Kidney (tissue), 14 donors: ENCODE measurements around the gene CLIC4. TPM values are rescaled to one million over a fixed set of nuclear protein-coding genes. Genes with fewer than 3 reads are reported as not detected.

Source experiments
- DNase-seq, 5 donors: peaks; one replicate each; pipeline ENCODE4 v3.0.0-alpha.2; 2013 to 2020
- FAIRE-seq: peaks from 2 replicates; lab custom pipeline; 2012; peaks lifted over from hg19 to GRCh38; lab: Jason Lieb, UNC
- H3K27ac ChIP-seq, 2 donors: one replicate each; pipeline ENCODE4 v1.7.0; 2013; ENCODE audit warnings: low read depth in 2 of 2, low read length in 2 of 2, inconsistent platforms in 1 of 2
- H3K27me3 ChIP-seq: one replicate; pipeline ENCODE4 v1.7.1; 2013; ENCODE audit warnings: low read length, inconsistent platforms; ENCODE audit not compliant: control insufficient read depth, insufficient read depth
- H3K36me3 ChIP-seq, 3 donors: one replicate each; pipeline versions ENCODE4 v1.7.0 to v1.7.1; 2013; ENCODE audit warnings: low read length in 3 of 3, control low read depth in 1 of 3, inconsistent platforms in 1 of 3; ENCODE audit not compliant: insufficient read depth in 3 of 3, control insufficient read depth in 2 of 3
- H3K4me1 ChIP-seq, 3 donors: one replicate each; pipeline versions ENCODE4 v1.7.0 to v1.7.1; 2013; ENCODE audit warnings: low read length in 3 of 3, inconsistent platforms in 1 of 3, low read depth in 1 of 3; ENCODE audit not compliant: control insufficient read depth in 2 of 3, insufficient read depth in 2 of 3
- H3K4me3 ChIP-seq, 3 donors: one replicate each; pipeline versions ENCODE4 v1.7.0 to v1.8.1; 2013; ENCODE audit warnings: low read length in 3 of 3, control low read depth in 1 of 3, inconsistent platforms in 1 of 3
- H3K9ac ChIP-seq, 3 donors: one replicate each; pipeline versions ENCODE4 v1.7.0 to v1.7.1; 2013; ENCODE audit warnings: low read length in 3 of 3, control low read depth in 1 of 3, inconsistent platforms in 1 of 3
- H3K9me3 ChIP-seq, 3 donors: one replicate each; pipeline versions ENCODE4 v1.7.0 to v1.7.1; 2013; ENCODE audit warnings: low read length in 3 of 3, control low read depth in 1 of 3, inconsistent platforms in 1 of 3; ENCODE audit not compliant: control insufficient read depth in 2 of 3, insufficient read depth in 1 of 3
- CTCF ChIP-seq: IDR thresholded peaks from 3 replicates; pipeline ENCODE4 v1.5.1; 2012; ENCODE audit warnings: mild to moderate bottlenecking, moderate library complexity, borderline replicate concordance; ENCODE audit not compliant: insufficient read depth; ENCODE audit errors: extremely low read depth
- intact Hi-C: fragments of 100-400 bp; cut with DNase I; formaldehyde crosslinking; loops from one replicate; pipeline ENCODE4 v1.11.1; 2022
- polyA plus RNA-seq: library from polyadenylated mRNA; stranded (reverse); fragments of 350-450 nt; fragmentation: Illumina TruSeq; extraction: RNeasy Lipid Tissue Mini Kit (QIAGEN cat#74804); gene quantifications from one replicate; pipeline ENCODE4 v1.2.3, GENCODE V29; 2014; ENCODE audit warnings: low read depth, low replicate concordance; ENCODE audit not compliant: insufficient read depth
- total RNA-seq: library from RNA; stranded (reverse); fragmentation: NEBNext Ultra II Directional; extraction: Animal tissue kit (Norgen Biotek cat#: 25700); gene quantifications from one replicate; pipeline ENCODE4 v1.2.1, GENCODE V29; 2021
- donor health status: control.
- donor health status: control.
- donor health status: control.
- donor health status: control.
- donor health status: control.
- donor health status: DM: yes; HTN: yes; CAD: no.
- donor health status: Normal renal cell carcinoma (clear cell type).

CLIC4 gene
- total and polyA plus RNA-seq, 2 donors from 2014 or later: 72.7 to 315 TPM

- H3K4me3 ChIP-seq: peak overlapping the region; percentile 21 to 56 (median 39)
- peak overlapping the region; percentile 34 to 63 for H3K27ac ChIP-seq
- peak; percentile 91 for TF ChIP-seq CTCF
- intact Hi-C loops: no loop called here
- H3K9me3 ChIP-seq: no peaks in the 10 kb centered on the region
- FAIRE-seq (no peak), DNase-seq (peak; percentile 93 to 98 (median 93))
- H3K9ac ChIP-seq: no peak overlapping the region
- H3K27me3 ChIP-seq: no peaks in the 10 kb centered on the region
- no peaks in the 10 kb centered on the region for H3K36me3 ChIP-seq
- H3K4me1 ChIP-seq: peaks cover 0 to 2% (median 0%) of the 10 kb centered on the region in 3 donors
These were observed 103.0 kb downstream of the CLIC4 start for GRCh38 chr1:24847995-24848881.

- Histone ChIP-seq H3K27me3 (no peaks in the 10 kb centered on the region), H3K4me1 (peaks cover 0 to 2% (median 0%) of the 10 kb centered on the region in 3 donors), H3K36me3 (no peaks in the 10 kb centered on the region), H3K4me3 (no peak overlapping the region), H3K27ac (no peak overlapping the region), H3K9ac (no peak overlapping the region), H3K9me3 (no peaks in the 10 kb centered on the region)
- peak; percentile 33 for TF ChIP-seq CTCF
- FAIRE-seq (no peak), DNase-seq (peak in 3 of 5 donors; percentile 39 to 76 (median 46))
- intact Hi-C loops: loop anchor here (10.0 kb wide), 1 partner anchor 355 kb away; no protein-coding TSS in a partner anchor
These were observed 104.5 kb downstream of the CLIC4 start for GRCh38 chr1:24849672-24850295.

GRCh38 chr1:24850328-24850920, 105.2 kb downstream of the CLIC4 start:
- H3K4me1 ChIP-seq: peaks cover 0 to 2% (median 0%) of the 10 kb centered on the region in 3 donors
- FAIRE-seq: no peak
- DNase-seq: peak in 1 of 5 donors; percentile 61
- no peak overlapping the region for H3K4me3 ChIP-seq
- no peaks in the 10 kb centered on the region for H3K36me3 ChIP-seq
- H3K27me3 ChIP-seq: no peaks in the 10 kb centered on the region
- intact Hi-C loops: loop anchor here (10.0 kb wide), 1 partner anchor 354 kb away; no protein-coding TSS in a partner anchor
- no peak overlapping the region for H3K27ac ChIP-seq
- TF ChIP-seq CTCF: no peak
- H3K9ac ChIP-seq: no peak overlapping the region
- no peaks in the 10 kb centered on the region for H3K9me3 ChIP-seq
